K562 (cell line): Measurements from ENCODE around the gene MSH2. TPM values are rescaled to one million over a fixed set of nuclear protein-coding genes. Genes with fewer than 3 reads are reported as not detected.
A peak's percentile ranks its signal among the peaks of the same experiment; 100 is the strongest.

Experiments used
- ATF1 ChIP-seq, 2 experiments: fragments of 450-650 bp in 1 of 2; IDR thresholded peaks; 2 replicates each; pipeline ENCODE4 v1.6.1; 2016; ENCODE audit warnings: missing compliant biosample characterization in 1 of 2, missing genetic modification characterization in 1 of 2
- CTBP1 ChIP-seq: fragments of 450-650 bp; IDR thresholded peaks from 2 replicates; pipeline ENCODE4 v1.6.1; 2016; ENCODE audit warnings: borderline replicate concordance
- GMEB1 ChIP-seq: fragments of 250-450 bp; sonication (Bioruptor Pico); IDR thresholded peaks from 2 replicates; pipeline ENCODE4 v1.4.0; 2020; ENCODE audit warnings: mild to moderate bottlenecking
- HNRNPLL ChIP-seq: fragments of 200-400 bp; formaldehyde crosslinking; IDR thresholded peaks from 2 replicates; pipeline ENCODE4 v1.6.1; 2017; ENCODE audit warnings: low read length, low read depth, mild to moderate bottlenecking; ENCODE audit not compliant: poor library complexity, severe bottlenecking
- L3MBTL2 ChIP-seq: fragments of 450-650 bp; IDR thresholded peaks from 2 replicates; pipeline ENCODE4 v1.6.1; 2016; ENCODE audit warnings: mild to moderate bottlenecking, moderate library complexity
- POLR2G ChIP-seq: fragments of 200-400 bp; formaldehyde crosslinking; IDR thresholded peaks from 2 replicates; pipeline ENCODE4 v1.6.1; 2017; ENCODE audit warnings: low read depth, mild to moderate bottlenecking, antibody characterized with exemption, low read length, moderate library complexity
- SMAD4 ChIP-seq: fragments of 250-450 bp; sonication (Bioruptor Pico); conservative IDR thresholded peaks from 2 replicates; pipeline ENCODE4 v1.8.0; 2021; ENCODE audit warnings: inconsistent platforms, mild to moderate bottlenecking, moderate library complexity
- ZBTB33 ChIP-seq: sonication (generic); formaldehyde crosslinking; IDR thresholded peaks from 2 replicates; pipeline ENCODE4 v1.8.1; 2023; ENCODE audit warnings: mild to moderate bottlenecking, missing genetic modification reagents
- ZNF239 ChIP-seq: fragments of 250-450 bp; sonication (Bioruptor Pico); IDR thresholded peaks from 2 replicates; pipeline ENCODE4 v1.4.0; 2020; ENCODE audit warnings: mild to moderate bottlenecking
- ZNF407 ChIP-seq: fragments of 450-650 bp; IDR thresholded peaks from 2 replicates; pipeline ENCODE4 v1.6.1; 2016; ENCODE audit warnings: low read depth
- polyA plus RNA-seq, 8 experiments: library from polyadenylated mRNA; depleted of rRNA in 4 of 8; stranded (reverse) in 5 of 8; unstranded in 3 of 8; fragments of >200 nt; fragmentation: Nextera tagmentation in 2 of 8; fragmentation: Illumina TruSeq in 1 of 8; extraction: Ambion mirVana in 2 of 8; extraction: Trizol in 1 of 8; gene quantifications; 2 replicates each; pipeline versions ENCODE4 v1.2.1 to v1.2.3, GENCODE V29; 2011 to 2014; ENCODE audit warnings: inconsistent platforms in 1 of 8, missing spikeins in 1 of 8
- total RNA-seq, 7 experiments: library from RNA; depleted of rRNA in 6 of 7; stranded (reverse); fragments of >200 nt in 6 of 7; fragmentation: Illumina TruSeq in 2 of 7; extraction: Trizol in 2 of 7; gene quantifications; 2 replicates each; pipeline versions ENCODE4 v1.2.1 to v1.2.3, GENCODE V29; 2011 to 2021; ENCODE audit warnings: low replicate concordance in 1 of 7

MSH2 gene
- total and polyA plus RNA-seq, 9 of the 15 experiments (the other 6 are each of a cell fraction or from before 2014, with no cell fraction given): 51.8 to 139 (median 113) TPM

- TF ChIP-seq ZBTB33 (CRISPR knock-in tag) (peak; percentile 89), ZNF407 (no peak), ATF1 (CRISPR knock-in tag; IDR thresholded peaks at IDR 0.05) (no peak), ATF1 (tag; IDR thresholded peaks at IDR 0.05) (0 out of 2 replicates have a peak, but pooled peaks have one; percentile 14), POLR2G (peak; percentile 72), GMEB1 (CRISPR knock-in tag) (peak; percentile 16; the same call in 1 of the 2 replicates), HNRNPLL (no peak), SMAD4 (CRISPR knock-in tag) (peak; percentile 24; the same call in 1 of the 2 replicates), CTBP1 (peak; percentile 58; the same call in 1 of the 2 replicates), L3MBTL2 (peak; percentile 49; the same call in 1 of the 2 replicates), ZNF239 (CRISPR knock-in tag) (no peak)
These were observed 118.1 kb downstream of the MSH2 start (continued) for GRCh38 chr2:47520825-47521665.
